GM12891 (cell line): Measurements from ENCODE around the gene RGS7.

Source experiments
- POLR2A ChIP-seq: IDR thresholded peaks from 2 replicates; pipeline ENCODE4 v1.6.1; 2011; ENCODE audit warnings: low read depth, low read length, control low read depth
- SPI1 ChIP-seq: IDR thresholded peaks from 2 replicates; pipeline ENCODE4 v1.6.1; 2011; ENCODE audit warnings: low read depth, low read length, control low read depth
- TAF1 ChIP-seq: IDR thresholded peaks from 2 replicates; pipeline ENCODE4 v1.6.1; 2011; ENCODE audit warnings: low read depth, low read length, control low read depth

- TF ChIP-seq TAF1 (no peak), POLR2A (no peak), SPI1 (no peak)
These were observed 218.8 kb downstream of the RGS7 start for GRCh38 chr1:241138248-241138647.
